ENCODE results near the gene RNF11. TPM values are rescaled to one million over a fixed set of nuclear protein-coding genes. Genes with fewer than 3 reads are reported as not detected.
A peak's percentile ranks its signal among the peaks of the same experiment; 100 is the strongest.
"Not testable (repeated sequence)": the region's sequence is repeated elsewhere in the genome, so short reads cannot be mapped to it uniquely, and the experiment has no call there.

Gene RNF11
- total RNA-seq: 37.7 TPM

DNA sequence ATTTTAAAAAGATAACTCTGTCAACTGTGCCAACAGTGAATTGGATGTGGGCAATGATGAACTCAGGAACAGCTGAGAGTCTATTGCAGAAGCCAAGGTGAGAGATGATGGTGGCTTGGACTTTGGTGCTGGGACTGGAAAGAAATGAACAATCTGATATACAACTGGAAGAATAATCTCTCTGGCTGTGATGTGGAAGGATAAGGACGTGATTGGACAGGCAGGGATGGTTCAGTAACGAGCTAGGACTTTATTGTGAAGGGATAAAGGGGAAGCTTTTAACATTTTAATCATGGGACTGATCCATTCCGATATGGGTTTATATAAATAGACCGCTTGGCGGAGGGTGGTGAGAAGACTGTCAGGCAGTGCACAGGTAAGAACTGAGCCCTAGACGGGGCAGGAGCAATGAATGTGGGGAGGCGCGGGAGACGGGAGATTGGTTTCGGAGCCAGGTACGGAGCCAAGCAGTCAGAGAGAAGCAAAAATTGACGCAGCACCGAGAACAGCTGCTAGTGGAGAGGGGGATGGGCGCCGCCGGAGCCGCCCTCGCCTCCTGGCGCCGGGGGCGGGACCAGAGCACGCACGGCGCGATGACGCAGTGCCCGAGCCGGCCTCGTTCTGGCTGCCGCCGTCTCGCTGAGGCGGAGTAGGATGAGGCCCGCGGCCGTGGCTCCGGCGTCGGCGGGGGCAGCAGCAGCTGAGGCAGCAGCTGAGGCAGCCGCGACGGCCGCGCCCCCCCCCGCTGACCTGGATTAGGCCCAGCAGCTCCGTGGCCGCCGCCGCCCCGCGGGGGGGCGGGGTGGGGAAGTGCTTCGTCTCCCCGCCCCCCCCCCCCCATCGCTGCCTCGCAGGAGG lies at the start of gene RNF11:
Gene RNF11, plus strand, starts transcription at position 601 of the 858 bp plus-strand sequence. CDS start 484 bp downstream, outside the sequence.
- peak; percentile 90 to 92 (median 91) for DNase-seq (ENCODE audit: low read depth in 2 of 3, low spot score in 2 of 3)

DNA sequence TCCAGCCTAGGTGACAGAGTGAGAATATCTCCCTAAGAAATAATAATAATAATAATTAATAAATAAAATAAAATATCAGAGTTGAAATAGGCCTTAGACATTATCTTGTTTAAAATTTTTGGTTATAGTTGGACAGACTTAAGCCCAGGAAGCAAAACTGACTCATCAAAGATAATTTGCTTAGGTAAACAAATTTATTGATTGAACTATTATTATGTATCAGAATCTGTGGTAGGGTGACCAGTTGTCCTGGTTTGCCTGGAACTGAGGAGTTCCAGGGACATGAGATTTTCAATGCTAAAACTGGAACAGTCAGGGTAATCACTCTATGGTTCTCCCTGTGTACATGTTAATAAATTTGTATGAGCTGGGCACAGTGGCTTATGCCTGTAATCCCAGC lies 47.8 kb upstream of the RNF11 start:
- no peak for DNase-seq (ENCODE audit: low read depth in 2 of 3, low spot score in 2 of 3)

DNA sequence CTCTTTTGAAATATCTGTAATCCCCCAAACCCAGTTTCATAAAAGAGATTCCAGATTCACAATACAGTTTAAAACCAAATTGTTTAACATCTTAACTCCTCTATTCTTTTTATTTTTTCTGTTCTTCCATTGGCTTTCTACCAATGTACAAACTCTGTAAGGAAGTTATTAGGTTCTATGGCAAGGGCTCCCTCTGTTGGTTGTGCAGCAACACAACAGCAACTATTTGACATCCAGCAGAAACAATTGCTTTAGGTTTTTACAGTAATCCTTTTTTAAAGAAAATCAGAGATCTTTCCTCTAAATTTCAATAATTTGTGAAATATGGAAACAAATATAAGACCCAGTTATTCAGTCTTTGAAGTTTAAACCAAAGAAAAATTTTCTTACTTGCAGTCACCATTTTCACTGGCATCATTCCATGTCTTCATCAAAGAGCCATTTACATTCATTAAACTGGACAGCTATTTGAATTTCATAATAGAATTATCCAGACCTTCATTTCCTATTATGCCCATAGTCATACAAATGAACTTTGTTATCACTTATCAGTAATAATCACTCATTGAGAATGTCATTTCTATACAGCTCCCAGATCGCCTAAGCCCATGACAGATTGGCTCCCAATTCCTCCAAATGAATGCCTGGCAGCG lies 46.5 kb upstream of the RNF11 start:
- peak; percentile 17 to 74 (median 57) for DNase-seq (ENCODE audit: low read depth in 2 of 3, low spot score in 2 of 3)

DNA sequence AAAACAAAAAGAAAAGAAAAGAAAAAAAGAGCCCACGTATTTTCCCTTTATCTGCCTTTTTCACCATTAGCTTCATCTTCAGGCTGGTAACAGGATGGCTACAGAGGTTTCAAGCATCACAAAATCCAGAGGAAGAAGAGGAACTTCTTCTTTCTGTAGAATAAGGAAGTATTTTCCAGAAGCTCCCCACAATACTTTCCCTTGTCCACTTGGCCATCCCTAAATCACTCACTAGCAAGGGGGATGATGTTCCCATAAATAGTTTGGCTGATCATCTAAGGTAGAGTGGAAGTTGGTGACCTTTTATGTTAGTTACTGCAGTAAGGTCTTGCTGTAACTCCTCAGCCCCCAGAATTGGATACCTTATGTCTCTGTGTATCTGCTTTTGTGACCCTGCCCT lies 45.1 kb upstream of the RNF11 start:
- no peak for DNase-seq (ENCODE audit: low read depth in 2 of 3, low spot score in 2 of 3)

DNA sequence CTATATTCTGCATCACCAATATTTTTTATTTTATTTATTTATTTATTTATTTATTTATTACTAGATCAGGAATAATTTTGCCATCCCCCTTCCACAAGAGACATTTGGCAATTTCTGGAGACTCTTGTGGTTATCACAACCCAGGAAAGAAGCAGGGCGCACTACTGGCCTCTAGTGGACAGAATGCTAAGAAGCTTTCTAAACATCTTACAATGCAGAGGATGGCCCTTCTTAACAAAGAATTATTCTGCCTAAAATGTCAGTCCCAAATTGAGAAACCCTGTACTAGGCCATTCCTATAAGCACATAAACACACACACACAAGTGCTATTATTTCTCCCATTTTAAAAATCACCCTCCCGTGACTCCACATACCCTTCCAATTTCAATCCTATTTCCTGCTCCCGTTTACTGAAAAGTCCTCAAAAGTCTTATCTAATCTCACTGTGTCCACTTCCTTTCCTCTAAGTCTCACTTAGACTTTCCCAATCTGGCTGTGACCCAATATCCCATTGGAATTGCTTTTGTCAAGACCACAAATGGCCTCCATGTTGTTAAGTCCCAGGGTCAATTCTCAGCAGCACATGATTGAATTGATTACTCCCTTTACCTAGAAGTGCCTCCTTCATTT lies 43.7 kb upstream of the RNF11 start:
- peak in 2 of 3 donors; percentile 47 to 76 for DNase-seq (ENCODE audit: low read depth in 2 of 3, low spot score in 2 of 3)

- DNase-seq (ENCODE audit: low read depth in 2 of 3, low spot score in 2 of 3): no peak
These were observed 42.5 kb upstream of the RNF11 start for GRCh38 chr1:51193564-51193963.

- DNase-seq (ENCODE audit: low read depth in 2 of 3, low spot score in 2 of 3): no peak
These were observed 32.8 kb upstream of the RNF11 start for GRCh38 chr1:51203121-51203873.

DNA sequence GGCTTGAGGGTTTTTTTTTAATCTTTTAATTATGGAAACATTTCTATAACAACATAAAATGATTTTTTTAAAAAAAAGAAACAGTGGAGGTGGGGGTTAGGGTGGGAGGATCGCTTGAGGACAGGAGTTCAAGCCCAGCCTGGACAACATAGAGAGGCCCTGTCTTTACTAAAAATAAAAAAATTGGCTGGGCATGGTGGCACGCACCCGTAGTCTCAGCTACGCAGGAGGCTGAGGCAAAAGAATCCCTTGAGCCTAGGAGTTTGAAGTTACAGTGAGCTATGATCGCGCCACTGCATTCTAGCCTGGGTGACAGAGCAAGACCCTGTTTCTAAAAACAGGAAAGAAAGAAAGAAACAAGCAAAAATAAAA lies 32.2 kb upstream of the RNF11 start:
- no peak for DNase-seq (ENCODE audit: low read depth in 2 of 3, low spot score in 2 of 3)

DNA sequence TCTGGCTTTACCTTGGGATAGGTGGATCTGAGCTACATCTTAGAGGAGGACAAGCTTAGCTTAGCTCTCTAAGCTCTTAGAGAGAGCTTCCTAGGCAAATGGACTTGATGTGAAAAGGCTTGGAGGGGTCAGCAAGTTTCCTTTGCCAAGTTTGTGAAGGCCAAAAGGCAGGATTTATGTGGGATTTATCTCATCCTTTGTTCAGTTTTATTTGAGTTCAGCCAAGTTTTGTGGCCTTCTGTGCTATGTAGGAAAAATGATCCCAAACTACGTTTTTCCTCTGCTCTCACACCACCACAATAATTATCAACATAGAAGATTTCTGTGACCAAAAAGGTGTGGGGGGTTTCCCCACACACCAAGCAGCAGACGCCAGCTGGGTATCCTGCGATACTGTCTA lies 26.0 kb upstream of the RNF11 start:
- no peak for DNase-seq (ENCODE audit: low read depth in 2 of 3, low spot score in 2 of 3)

DNA sequence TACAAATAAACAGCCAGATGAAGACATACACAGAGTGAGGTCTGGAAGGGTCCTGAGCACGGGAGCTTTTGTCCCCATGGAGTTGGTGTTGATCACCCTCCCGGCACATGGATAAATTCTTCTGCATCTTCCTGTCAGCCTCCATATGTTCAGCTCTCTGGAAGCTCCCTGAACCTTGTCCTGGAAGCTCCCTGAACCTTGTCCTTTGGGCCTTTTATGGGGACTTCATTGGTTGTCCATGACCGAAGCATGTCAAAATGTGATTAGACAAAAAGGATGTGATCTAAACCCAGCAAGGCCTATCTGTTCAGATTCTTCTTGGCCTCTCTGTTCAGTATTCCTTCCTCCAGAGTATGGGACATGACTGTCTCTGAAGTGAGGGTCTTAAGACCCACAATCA lies 25.4 kb upstream of the RNF11 start:
- no peak for DNase-seq (ENCODE audit: low read depth in 2 of 3, low spot score in 2 of 3)

- peak in 1 of 3 donors; percentile 25 for DNase-seq (ENCODE audit: low read depth in 2 of 3, low spot score in 2 of 3)
These were observed 21.4 kb upstream of the RNF11 start for GRCh38 chr1:51214615-51215131.

DNA sequence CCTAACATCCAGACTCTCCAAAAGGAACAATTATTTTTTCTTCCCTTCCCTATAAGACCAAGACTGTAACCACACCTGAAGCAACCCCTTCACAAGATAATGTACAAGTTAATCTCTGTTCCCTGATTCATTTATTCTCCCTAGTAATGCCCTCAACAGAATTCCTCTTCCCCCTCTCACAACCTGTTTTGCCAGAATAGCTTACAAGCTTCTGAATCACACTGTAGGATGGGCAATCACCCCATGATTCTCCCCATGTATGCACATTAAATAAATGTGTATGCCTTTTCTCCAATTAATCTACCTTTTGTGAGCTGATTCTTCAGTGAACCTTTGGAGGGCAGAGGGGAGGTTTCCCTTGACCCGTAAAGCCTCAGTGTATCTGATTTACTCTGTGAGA lies 20.9 kb upstream of the RNF11 start:
- no peak for DNase-seq (ENCODE audit: low read depth in 2 of 3, low spot score in 2 of 3)

GRCh38 chr1:51216631-51217030 lies 19.4 kb upstream of the RNF11 start:
- no peak for DNase-seq (ENCODE audit: low read depth in 2 of 3, low spot score in 2 of 3)

DNA sequence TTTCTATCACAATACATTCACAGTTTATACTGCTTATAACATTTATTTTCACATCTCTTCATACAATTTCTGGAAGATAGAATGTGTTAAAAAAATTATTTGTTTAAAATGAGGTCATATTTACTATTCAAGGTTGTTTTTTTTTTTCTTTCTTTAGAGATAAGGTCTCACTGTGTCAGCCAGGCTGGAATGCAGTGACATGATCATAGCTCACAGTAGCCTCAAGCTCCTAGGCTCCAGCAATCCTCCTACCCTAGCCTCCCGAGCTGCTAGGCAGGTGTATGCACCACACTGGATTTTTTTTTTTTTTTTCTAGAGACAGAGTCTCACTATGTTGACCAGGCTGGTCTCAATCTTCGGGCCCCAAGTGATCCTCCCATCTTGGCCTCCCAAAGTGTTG lies 19.0 kb upstream of the RNF11 start:
- no peak for DNase-seq (ENCODE audit: low read depth in 2 of 3, low spot score in 2 of 3)

DNA sequence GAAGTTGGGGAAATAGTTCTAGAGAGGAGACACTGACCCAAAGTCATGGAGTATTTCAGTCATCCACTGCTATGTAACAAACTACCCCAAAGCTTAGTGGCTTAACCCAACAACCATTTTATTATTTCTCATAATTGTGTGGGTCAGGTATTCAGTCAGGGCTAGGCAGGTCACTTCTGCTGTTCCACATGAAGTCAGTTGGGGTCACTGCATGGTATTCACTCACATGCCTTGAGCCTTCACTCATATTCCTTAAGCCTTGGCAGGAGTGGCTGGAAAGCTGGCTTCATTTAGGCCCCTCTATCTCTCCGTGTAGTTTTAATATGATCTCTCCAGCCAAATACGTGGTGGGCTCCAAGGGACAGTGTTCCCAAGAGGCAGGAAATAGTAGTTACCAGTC lies 17.5 kb upstream of the RNF11 start:
- no peak for DNase-seq (ENCODE audit: low read depth in 2 of 3, low spot score in 2 of 3)

DNA sequence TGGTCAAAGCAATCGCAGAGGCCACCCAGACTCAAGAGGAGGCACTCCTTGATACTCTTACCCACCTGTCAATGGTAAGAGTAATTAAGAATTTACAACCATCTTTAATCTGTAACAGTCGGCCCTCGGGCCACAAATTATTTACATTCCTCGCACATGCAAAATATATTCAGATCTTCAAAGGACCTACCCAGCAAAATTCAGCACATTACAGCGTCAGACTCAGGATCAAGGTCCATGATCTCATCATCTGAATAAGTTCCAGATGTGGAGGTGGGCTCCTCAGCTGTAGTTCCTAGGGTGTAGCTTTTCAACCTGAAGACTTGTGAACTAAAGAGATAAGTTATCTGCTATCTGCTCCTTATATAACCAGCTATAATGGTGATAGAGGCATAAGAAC lies 17.1 kb upstream of the RNF11 start:
- DNase-seq (ENCODE audit: low read depth in 2 of 3, low spot score in 2 of 3): no peak

- DNase-seq (ENCODE audit: low read depth in 2 of 3, low spot score in 2 of 3): not testable (repeated sequence)
These were observed 14.5 kb upstream of the RNF11 start for GRCh38 chr1:51221529-51221928.

- no peak for DNase-seq (ENCODE audit: low read depth in 2 of 3, low spot score in 2 of 3)
These were observed 13.8 kb upstream of the RNF11 start for GRCh38 chr1:51222136-51222787.

DNA sequence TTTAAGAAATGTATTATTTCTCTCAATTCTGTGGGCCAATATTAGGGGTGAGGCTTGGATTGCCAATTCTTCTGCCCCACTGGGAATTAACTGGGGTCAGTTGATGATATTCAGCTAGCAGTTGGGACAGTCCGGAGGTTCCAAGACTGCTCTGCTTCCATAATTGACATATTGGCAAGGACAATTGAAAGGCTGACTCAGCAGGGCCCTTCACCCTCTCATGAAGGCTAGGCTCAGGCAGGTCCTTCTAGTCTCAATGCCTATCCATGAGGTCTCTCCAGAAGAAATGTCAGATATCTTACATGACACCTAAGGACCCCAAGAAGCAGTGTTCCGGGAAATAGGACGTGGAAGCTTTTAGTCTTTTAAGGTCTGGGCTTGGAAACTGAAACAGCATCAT lies 13.3 kb upstream of the RNF11 start:
- no peak for DNase-seq (ENCODE audit: low read depth in 2 of 3, low spot score in 2 of 3)

GRCh38 chr1:51224255-51224654 lies 11.8 kb upstream of the RNF11 start:
- no peak for DNase-seq (ENCODE audit: low read depth in 2 of 3, low spot score in 2 of 3)
